GM21717 (cell line): ENCODE measurements around the gene KIF12.
"Not testable (repeated sequence)": the region's sequence is repeated elsewhere in the genome, so short reads cannot be mapped to it uniquely, and the experiment has no call there.

Source experiments
- ATAC-seq: cut with Tn5 transposase; IDR thresholded peaks from one replicate; pipeline ENCODE4 v1.9.1; 2021; ENCODE audit warnings: mild to moderate bottlenecking, moderate library complexity; ENCODE audit not compliant: unreplicated experiment

KIF12 gene

DNA sequence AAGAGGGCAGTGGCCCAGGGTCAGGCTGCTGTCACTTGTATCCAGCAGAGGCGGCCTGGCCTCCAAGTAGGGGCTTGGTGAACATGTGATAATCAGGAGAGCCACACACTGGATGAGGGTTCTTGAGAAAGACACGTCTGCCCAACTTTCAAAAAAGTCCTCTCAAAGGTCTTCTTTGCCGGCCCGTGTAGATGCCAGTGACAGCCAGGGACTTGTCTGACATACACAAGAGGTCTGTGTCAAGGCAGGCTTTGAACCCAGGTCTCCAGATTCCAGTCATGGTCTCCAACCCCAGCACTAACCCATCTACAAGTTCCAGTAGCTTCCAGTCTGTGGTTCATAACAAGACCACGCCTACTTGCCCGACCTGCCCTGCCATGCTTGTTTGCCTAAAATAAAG lies 13.1 kb downstream of the KIF12 start:
- no peak for ATAC-seq

GRCh38 chr9:114085387-114085789 lies 13.7 kb downstream of the KIF12 start:
- no peak for ATAC-seq

DNA sequence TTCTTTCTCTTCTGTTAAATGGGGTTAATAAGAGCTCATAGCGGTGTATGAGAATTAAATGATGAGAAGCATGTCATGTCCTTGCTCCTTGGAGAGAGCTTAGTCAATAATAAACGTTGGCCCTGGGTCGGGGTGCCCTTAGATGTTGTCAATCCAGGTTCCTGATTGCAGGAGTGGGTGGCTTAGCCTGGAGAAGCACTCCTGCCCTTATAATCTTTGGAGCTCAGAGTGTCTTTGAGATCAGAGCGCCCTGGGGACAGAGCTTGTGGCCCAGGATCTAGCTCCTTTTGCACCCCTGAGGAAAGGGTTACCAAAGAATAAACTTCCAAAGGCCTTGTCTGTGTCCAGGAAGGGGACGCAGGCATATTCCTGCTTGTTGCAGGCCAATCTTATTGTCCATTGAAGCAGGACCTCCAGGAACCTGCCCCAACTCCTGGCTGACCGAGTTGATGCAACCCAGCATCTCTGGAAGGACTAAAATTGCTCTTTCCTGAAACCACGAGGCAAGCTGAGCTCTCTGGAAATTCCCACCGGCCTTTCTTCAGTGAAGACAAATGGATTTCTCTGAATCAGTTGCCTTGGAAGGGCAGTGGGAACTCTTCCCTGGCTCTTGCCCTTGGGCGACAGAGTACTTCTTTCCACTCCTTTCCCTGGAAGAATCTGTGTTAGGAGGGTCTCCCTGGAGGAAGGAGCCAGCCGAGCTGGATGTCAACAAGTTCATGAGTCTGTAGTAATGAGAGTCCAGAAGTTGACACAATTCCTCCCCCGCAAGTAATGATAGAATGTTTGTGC lies 14.6 kb downstream of the KIF12 start:
- ATAC-seq = no peak

DNA sequence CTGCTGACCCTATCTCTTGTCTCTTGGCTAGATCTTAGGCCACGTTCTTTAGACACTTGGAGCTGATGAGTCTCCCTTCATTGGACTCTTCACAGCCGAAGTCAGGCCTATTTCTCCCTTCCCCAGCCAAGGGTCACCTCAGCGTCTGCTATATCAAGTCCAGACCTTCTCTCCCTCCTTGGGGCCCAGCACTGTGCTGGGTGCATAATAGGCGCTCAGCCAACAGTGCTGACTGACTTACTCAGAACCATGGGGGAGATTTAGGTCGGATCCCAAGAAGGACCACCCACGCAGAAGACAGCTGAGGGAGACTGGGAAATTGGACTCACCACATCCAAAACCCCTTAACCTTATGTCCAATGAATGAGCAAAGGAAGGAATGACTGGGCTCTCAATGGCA lies 15.4 kb downstream of the KIF12 start:
- no peak for ATAC-seq

GRCh38 chr9:114082763-114083412 lies 16.2 kb downstream of the KIF12 start:
- not testable (repeated sequence) for ATAC-seq

- ATAC-seq = peak; percentile 88
Measured at GRCh38 chr9:114082017-114082762, 16.9 kb downstream of the KIF12 start.

- no peak for ATAC-seq
Measured at GRCh38 chr9:114081441-114082016, 17.6 kb downstream of the KIF12 start.

- ATAC-seq = no peak
Measured at GRCh38 chr9:114080773-114081440, 18.2 kb downstream of the KIF12 start.

- ATAC-seq = no peak
Measured at GRCh38 chr9:114080195-114080772, 18.8 kb downstream of the KIF12 start.

- no peak for ATAC-seq
Measured at GRCh38 chr9:114078781-114079156, 20.3 kb downstream of the KIF12 start.

DNA sequence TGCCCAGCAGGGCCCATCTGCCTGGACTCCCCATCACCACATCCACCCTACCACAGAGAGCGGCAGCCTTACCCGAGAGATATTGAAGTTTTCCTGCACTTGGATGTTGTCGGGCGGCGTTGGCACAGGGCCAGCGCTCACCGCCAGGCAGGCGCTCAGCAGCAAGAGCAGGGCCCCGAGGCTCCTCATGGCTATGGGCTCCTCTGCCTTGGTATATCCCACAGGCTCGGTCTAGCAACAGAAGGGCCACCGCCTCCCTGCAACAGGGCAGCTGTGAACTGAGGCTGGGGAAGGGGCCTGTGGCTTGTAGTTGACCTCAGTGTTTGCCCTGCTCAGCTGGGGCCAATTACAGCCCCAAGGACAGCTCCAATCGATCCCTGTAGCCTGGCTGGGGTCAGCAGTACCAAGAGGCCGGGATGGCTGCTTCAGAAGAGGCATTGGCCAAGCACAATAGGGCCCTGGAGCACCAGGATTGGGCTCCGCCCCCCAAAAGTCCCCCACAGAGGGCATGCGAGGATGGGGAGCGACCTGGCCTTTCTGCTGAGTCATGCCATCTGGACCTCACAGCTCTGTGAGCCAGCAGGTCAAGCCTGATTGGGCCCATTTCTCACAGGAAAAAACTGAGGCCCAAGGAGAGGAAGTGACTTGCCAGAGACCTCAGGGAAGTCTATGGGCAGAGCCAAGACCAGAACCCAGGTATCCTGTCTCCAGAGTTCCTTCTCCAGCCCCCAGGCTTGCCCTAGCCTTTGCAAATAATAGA lies 20.9 kb downstream of the KIF12 start, which contains the start of gene AMBP:
Gene AMBP (minus strand): TSS at position 280 of the 760 bp plus-strand sequence. CDS start 91 bp downstream, at position 189.
- no peak for ATAC-seq

DNA sequence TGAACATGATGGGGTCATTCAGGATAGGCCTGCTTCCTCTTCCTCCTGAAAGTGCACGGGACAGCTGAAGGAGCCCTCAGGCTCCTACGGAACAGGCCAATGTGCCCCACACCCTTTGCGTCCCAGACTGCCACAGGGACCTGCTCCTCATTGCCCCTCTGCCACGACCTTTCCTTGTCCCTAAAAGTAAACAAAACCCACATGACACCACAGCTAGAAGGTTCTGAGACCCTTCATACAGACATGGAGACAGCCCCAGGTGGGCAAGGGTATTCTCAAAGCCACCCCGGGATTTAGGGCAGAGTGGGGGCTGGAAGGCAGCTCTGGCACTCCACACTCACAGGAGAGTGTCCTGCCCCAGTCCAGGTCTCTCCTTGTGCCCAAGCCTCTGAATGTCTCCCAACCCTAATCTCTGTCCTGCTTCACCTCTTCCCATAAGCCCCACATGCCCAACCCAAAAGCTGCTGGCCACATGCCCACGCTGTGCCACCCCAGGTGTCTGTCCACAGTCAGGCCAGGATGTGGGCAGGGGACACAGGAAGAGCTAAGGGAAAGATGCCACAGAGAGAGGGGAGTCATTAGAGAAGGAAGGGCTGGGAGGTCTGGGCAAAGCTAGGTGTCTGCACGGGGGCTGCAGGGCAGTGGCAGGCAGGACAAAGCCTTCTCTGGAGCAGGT lies 21.8 kb downstream of the KIF12 start:
- no peak for ATAC-seq

GRCh38 chr9:114076237-114077161 lies 22.6 kb downstream of the KIF12 start:
- no peak for ATAC-seq

GRCh38 chr9:114075602-114076001 lies 23.5 kb downstream of the KIF12 start:
- ATAC-seq = no peak

GRCh38 chr9:114072184-114073140 lies 26.6 kb downstream of the KIF12 start:
- no peak for ATAC-seq

GRCh38 chr9:114071197-114071795 lies 27.8 kb downstream of the KIF12 start:
- ATAC-seq = no peak
